Measurements from ENCODE around the gene PWP2. TPM values are rescaled to one million over a fixed set of nuclear protein-coding genes. Genes with fewer than 3 reads are reported as not detected.

Gene PWP2
- total and polyA plus RNA-seq, 2 of the 4 experiments (the other 2 are of a cell fraction): 2.4 to 7.0 TPM

- H3K14ac ChIP-seq (replicated peaks; ENCODE audit: low read depth, low read length): no peak overlapping the region
- H3K4ac ChIP-seq (ENCODE audit: low read depth, low read length): no peak overlapping the region
- WGBS, 2 experiments (ENCODE audit: extremely low coverage in 2 of 2, insufficient read length in 1 of 2): 80% methylated on average over 1 of the region's 15 CpGs; no CpG with 5 or more reads in 1 of the 2 experiments
- no peak overlapping the region for H4K8ac ChIP-seq (ENCODE audit: low read depth in 2 of 2, low read length in 2 of 2)
- no peak overlapping the region for H2BK5ac ChIP-seq (ENCODE audit: low read depth, low read length, poor library complexity, severe bottlenecking)
- dilution Hi-C loops (cut with HindIII; ENCODE audit: low sequenced_read_pairs, unreplicated experiment) (no loop called here), in situ Hi-C loops (cut with MboI; ENCODE audit: low sequenced_read_pairs) (no loop called here), intact Hi-C loops (cut with micrococcal nuclease) (no loop called here)
- no peak overlapping the region for H4K91ac ChIP-seq (ENCODE audit: insufficient read depth, low read depth, low read length)
- CTCF ChIA-PET: no interaction called here
- no peak overlapping the region for H3K56ac ChIP-seq (ENCODE audit: extremely low read depth, insufficient read depth, low read length)
- H2AK5ac ChIP-seq (ENCODE audit: low read depth, low read length): no peak overlapping the region
- H4K20me1 ChIP-seq (ENCODE audit: insufficient read depth, low read length): peaks cover 4% of the 10 kb centered on the region; the same call in 1 of the 2 replicates
- H3K4me2 ChIP-seq (ENCODE audit: low read depth, low read length): no peak overlapping the region
- H3K36me3 ChIP-seq (ENCODE audit: control insufficient read depth, insufficient read depth, low read length): peaks cover 71% of the 10 kb centered on the region
- no peak overlapping the region for H2AK9ac ChIP-seq (replicated peaks; ENCODE audit: low read depth, low read length, poor library complexity)
- TF ChIP-seq CEBPB (IDR thresholded peaks at IDR 0.05; ENCODE audit: low read depth, low read length) (peak; percentile 62), RAD21 (IDR thresholded peaks at IDR 0.05; ENCODE audit: low read length) (no peak), CHD1 (IDR thresholded peaks at IDR 0.05; ENCODE audit: low read depth, low read length) (no peak), NFE2L2 (IDR thresholded peaks at IDR 0.05; ENCODE audit: low read depth, low read length) (no peak), BHLHE40 (IDR thresholded peaks at IDR 0.05; ENCODE audit: low read depth, low read length) (no peak)
- TF ChIP-seq, protein P1, sequence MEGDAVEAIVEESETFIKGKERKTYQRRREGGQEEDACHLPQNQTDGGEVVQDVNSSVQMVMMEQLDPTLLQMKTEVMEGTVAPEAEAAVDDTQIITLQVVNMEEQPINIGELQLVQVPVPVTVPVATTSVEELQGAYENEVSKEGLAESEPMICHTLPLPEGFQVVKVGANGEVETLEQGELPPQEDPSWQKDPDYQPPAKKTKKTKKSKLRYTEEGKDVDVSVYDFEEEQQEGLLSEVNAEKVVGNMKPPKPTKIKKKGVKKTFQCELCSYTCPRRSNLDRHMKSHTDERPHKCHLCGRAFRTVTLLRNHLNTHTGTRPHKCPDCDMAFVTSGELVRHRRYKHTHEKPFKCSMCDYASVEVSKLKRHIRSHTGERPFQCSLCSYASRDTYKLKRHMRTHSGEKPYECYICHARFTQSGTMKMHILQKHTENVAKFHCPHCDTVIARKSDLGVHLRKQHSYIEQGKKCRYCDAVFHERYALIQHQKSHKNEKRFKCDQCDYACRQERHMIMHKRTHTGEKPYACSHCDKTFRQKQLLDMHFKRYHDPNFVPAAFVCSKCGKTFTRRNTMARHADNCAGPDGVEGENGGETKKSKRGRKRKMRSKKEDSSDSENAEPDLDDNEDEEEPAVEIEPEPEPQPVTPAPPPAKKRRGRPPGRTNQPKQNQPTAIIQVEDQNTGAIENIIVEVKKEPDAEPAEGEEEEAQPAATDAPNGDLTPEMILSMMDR (conservative IDR thresholded peaks at IDR 0.05; ENCODE audit: low read depth, low read length): no peak
- no peak overlapping the region for H2AFZ ChIP-seq (replicated peaks; ENCODE audit: low read length, poor library complexity)
- no peaks in the 10 kb centered on the region for H3K9me3 ChIP-seq (ENCODE audit: control insufficient read depth, insufficient read depth, low read length)
- H2BK15ac ChIP-seq (ENCODE audit: low read depth, low read length): no peak overlapping the region
- H4K5ac ChIP-seq (ENCODE audit: low read depth, low read length): no peak overlapping the region
- H2BK20ac ChIP-seq (ENCODE audit: low read depth, low read length): no peak overlapping the region
- H3K79me1 ChIP-seq (ENCODE audit: low read depth in 1 of 2, low read length in 2 of 2): peaks cover 15 to 33% of the 10 kb centered on the region in 2 experiments
- no peak overlapping the region for H2BK120ac ChIP-seq (ENCODE audit: low read depth, low read length)
- no peak overlapping the region for H3K9ac ChIP-seq (ENCODE audit: low read depth, low read length)
- H3K27ac ChIP-seq (ENCODE audit: insufficient read depth, low read length): no peak overlapping the region
- DNase-seq (no peak), ATAC-seq (ENCODE audit: low read depth) (no peak; the same call in 1 of the 2 replicates)
- H3K4me3 ChIP-seq (ENCODE audit: insufficient read depth, low read depth, low read length): no peak overlapping the region
- H3K9me1 ChIP-seq (ENCODE audit: insufficient read depth, low read length): 0 out of 2 replicates have a peak, but pooled peaks cover 11% of the 10 kb centered on the region
- H3K27me3 ChIP-seq (ENCODE audit: control insufficient read depth, insufficient read depth, low read length): no peaks in the 10 kb centered on the region
- POLR2A ChIA-PET (ENCODE audit: unreplicated experiment): no interaction called here
- no peak overlapping the region for H3K18ac ChIP-seq (ENCODE audit: low read depth, low read length)
- no peaks in the 10 kb centered on the region for H3K4me1 ChIP-seq (ENCODE audit: control insufficient read depth, insufficient read depth, low read length)
- no TSS peak for BruUV-seq (replicated peaks)
- H3K23ac ChIP-seq (ENCODE audit: low read depth, low read length): no peak overlapping the region
Observed at GRCh38 chr21:44085491-44086321, 21.5 kb upstream of the PWP2 start.

Measured in IMR-90 (cell line).